Neural crest cell (in vitro differentiated cells): Measurements from ENCODE around the gene ABCG1. TPM values are rescaled to one million over a fixed set of nuclear protein-coding genes. Genes with fewer than 3 reads are reported as not detected.
"Not testable (repeated sequence)": the region's sequence is repeated elsewhere in the genome, so short reads cannot be mapped to it uniquely, and the experiment has no call there.

Experiments used
- DNase-seq: peaks from one replicate; pipeline ENCODE4 v3.0.0; 2021; ENCODE audit warnings: low read depth, mixed read lengths, low spot score
- H3K27ac Mint-ChIP-seq: one replicate; pipeline ENCODE4 v1.8.0; 2021; ENCODE audit warnings: mild to moderate bottlenecking, mixed read lengths; ENCODE audit not compliant: unreplicated experiment
- H3K27me3 Mint-ChIP-seq: 2 replicates; pipeline ENCODE4 v1.8.0; 2021; ENCODE audit warnings: low read depth, mild to moderate bottlenecking, mixed read lengths
- H3K36me3 Mint-ChIP-seq: 2 replicates; pipeline ENCODE4 v1.8.0; 2021; ENCODE audit warnings: low read depth, mild to moderate bottlenecking, mixed read lengths
- H3K4me1 Mint-ChIP-seq: 2 replicates; pipeline ENCODE4 v1.8.0; 2021; ENCODE audit warnings: mixed read lengths
- H3K4me3 Mint-ChIP-seq: one replicate; pipeline ENCODE4 v1.8.0; 2021; ENCODE audit warnings: mild to moderate bottlenecking, mixed read lengths
- H3K9me3 Mint-ChIP-seq: 2 replicates; pipeline ENCODE4 v1.8.0; 2021; ENCODE audit warnings: mixed read lengths
- CTCF ChIP-seq: fragments of 200-600 bp; sonication (generic); conservative IDR thresholded peaks from 2 replicates; pipeline ENCODE4 v1.5.0; 2021; ENCODE audit warnings: antibody characterized with exemption, mild to moderate bottlenecking
- total RNA-seq: library from RNA; stranded (reverse); gene quantifications from 2 replicates; pipeline ENCODE4 v1.2.1, GENCODE V29; 2021

The ABCG1 gene
- total RNA-seq, 1 donor from 2014 or later = 3.3 TPM

GRCh38 chr21:42175110-42175710 lies 43.7 kb upstream of the ABCG1 start:
- peaks cover 3% of the 10 kb centered on the region for H3K9me3 Mint-ChIP-seq
- no peaks in the 10 kb centered on the region for H3K27me3 Mint-ChIP-seq
- peak overlapping the region; percentile 27 for H3K27ac Mint-ChIP-seq
- H3K4me3 Mint-ChIP-seq = no peak overlapping the region
- no peak for DNase-seq
- H3K36me3 Mint-ChIP-seq = no peaks in the 10 kb centered on the region
- TF ChIP-seq CTCF = no peak
- H3K4me1 Mint-ChIP-seq = peaks cover 25% of the 10 kb centered on the region

GRCh38 chr21:42176859-42177258 lies 42.1 kb upstream of the ABCG1 start:
- no peak overlapping the region for H3K27ac Mint-ChIP-seq
- H3K4me1 Mint-ChIP-seq = peaks cover 11% of the 10 kb centered on the region
- no peak for DNase-seq
- H3K4me3 Mint-ChIP-seq = no peak overlapping the region
- TF ChIP-seq CTCF = no peak
- H3K27me3 Mint-ChIP-seq = no peaks in the 10 kb centered on the region
- peaks cover 3% of the 10 kb centered on the region for H3K9me3 Mint-ChIP-seq
- H3K36me3 Mint-ChIP-seq = no peaks in the 10 kb centered on the region

- no peaks in the 10 kb centered on the region for H3K36me3 Mint-ChIP-seq
- H3K9me3 Mint-ChIP-seq = peaks cover 3% of the 10 kb centered on the region
- peaks cover 11% of the 10 kb centered on the region for H3K4me1 Mint-ChIP-seq
- no peak overlapping the region for H3K4me3 Mint-ChIP-seq
- H3K27me3 Mint-ChIP-seq = no peaks in the 10 kb centered on the region
- TF ChIP-seq CTCF = no peak
- DNase-seq = no peak
- H3K27ac Mint-ChIP-seq = no peak overlapping the region
These were observed 39.6 kb upstream of the ABCG1 start for GRCh38 chr21:42179316-42179715.

GRCh38 chr21:42180001-42180400 lies 38.9 kb upstream of the ABCG1 start:
- H3K27ac Mint-ChIP-seq, H3K36me3 Mint-ChIP-seq, H3K27me3 Mint-ChIP-seq, H3K9me3 Mint-ChIP-seq, H3K4me3 Mint-ChIP-seq, DNase-seq: not testable (repeated sequence)
- H3K4me1 Mint-ChIP-seq = peaks cover 11% of the 10 kb centered on the region

GRCh38 chr21:42182713-42183371 lies 36.1 kb upstream of the ABCG1 start:
- no peak for TF ChIP-seq CTCF
- peaks cover 11% of the 10 kb centered on the region for H3K9me3 Mint-ChIP-seq
- H3K4me1 Mint-ChIP-seq = peaks cover 11% of the 10 kb centered on the region
- H3K36me3 Mint-ChIP-seq = peaks cover 4% of the 10 kb centered on the region
- no peak overlapping the region for H3K27ac Mint-ChIP-seq
- no peak for DNase-seq
- no peak overlapping the region for H3K4me3 Mint-ChIP-seq
- no peaks in the 10 kb centered on the region for H3K27me3 Mint-ChIP-seq
